Neuronal stem cell (in vitro differentiated cells): ENCODE measurements around the gene TMEM116.

Experiments
- DNase-seq: peaks from one replicate; pipeline ENCODE4 v3.0.0-alpha.2; 2013; ENCODE audit warnings: low spot score
- H2AFZ ChIP-seq: one replicate; pipeline ENCODE4 v1.6.1; 2013; ENCODE audit warnings: mild to moderate bottlenecking, low read length, inconsistent platforms
- H2AK5ac ChIP-seq: 2 replicates; pipeline ENCODE4 v1.6.1; 2013; ENCODE audit warnings: low read depth, mild to moderate bottlenecking, inconsistent platforms, low read length, moderate library complexity, mixed read lengths
- H2BK120ac ChIP-seq: 2 replicates; pipeline ENCODE4 v1.6.1; 2013; ENCODE audit warnings: low read depth, mild to moderate bottlenecking, inconsistent platforms, low read length, moderate library complexity, mixed read lengths
- H2BK12ac ChIP-seq: one replicate; pipeline ENCODE4 v1.6.1; 2013; ENCODE audit warnings: low read length, inconsistent platforms
- H2BK15ac ChIP-seq: 2 replicates; pipeline ENCODE4 v1.6.1; 2013; ENCODE audit warnings: mild to moderate bottlenecking, low read length, inconsistent platforms, mixed read lengths
- H2BK5ac ChIP-seq: one replicate; pipeline ENCODE4 v1.6.1; 2013; ENCODE audit warnings: inconsistent platforms, mild to moderate bottlenecking, low read length, moderate library complexity
- H3K14ac ChIP-seq: one replicate; pipeline ENCODE4 v1.6.1; 2013; ENCODE audit warnings: low read length, inconsistent platforms
- H3K18ac ChIP-seq: 2 replicates; pipeline ENCODE4 v1.6.1; 2013; ENCODE audit warnings: low read length, inconsistent platforms
- H3K23ac ChIP-seq: 2 replicates; pipeline ENCODE4 v1.6.1; 2013; ENCODE audit warnings: low read depth, mild to moderate bottlenecking, mixed read lengths, low read length, inconsistent platforms; ENCODE audit not compliant: poor library complexity
- H3K27ac ChIP-seq: replicated peaks from 3 replicates; pipeline ENCODE4 v1.5.1; 2013; ENCODE audit warnings: low read length, inconsistent platforms
- H3K27me3 ChIP-seq, 3 experiments: 2 replicates each; pipeline ENCODE4 v1.6.1; 2013; ENCODE audit warnings: low read length in 3 of 3, mild to moderate bottlenecking in 2 of 3, inconsistent platforms in 1 of 3, low read depth in 1 of 3, mixed read lengths in 1 of 3, moderate library complexity in 1 of 3; ENCODE audit not compliant: control insufficient read depth in 3 of 3, insufficient read depth in 3 of 3
- H3K36me3 ChIP-seq, 2 donors: replicated peaks in 1 of 2; 2 replicates each; pipeline ENCODE4 v1.6.1; 2013; ENCODE audit warnings: low read length in 2 of 2; ENCODE audit not compliant: control insufficient read depth in 2 of 2, insufficient read depth in 2 of 2
- H3K4ac ChIP-seq: 2 replicates; pipeline ENCODE4 v1.6.1; 2013; ENCODE audit warnings: inconsistent platforms, mild to moderate bottlenecking, low read length, moderate library complexity
- H3K4me1 ChIP-seq, 2 donors: 1 replicate in 1 of 2; 2 replicates in 1 of 2; pipeline ENCODE4 v1.6.1; 2013; ENCODE audit warnings: low read length in 2 of 2, low read depth in 1 of 2; ENCODE audit not compliant: control insufficient read depth in 2 of 2, insufficient read depth in 1 of 2
- H3K4me2 ChIP-seq: one replicate; pipeline ENCODE4 v1.6.1; 2013; ENCODE audit warnings: mild to moderate bottlenecking, low read length, inconsistent platforms; ENCODE audit not compliant: insufficient read depth, poor library complexity, severe bottlenecking
- H3K4me3 ChIP-seq, 2 donors: 2 replicates each; pipeline ENCODE4 v1.5.1; 2013; ENCODE audit warnings: low read length in 2 of 2, mild to moderate bottlenecking in 2 of 2, inconsistent platforms in 1 of 2, moderate library complexity in 1 of 2
- H3K79me1 ChIP-seq: one replicate; pipeline ENCODE4 v1.6.1; 2013; ENCODE audit warnings: low read depth, mild to moderate bottlenecking, inconsistent platforms, low read length, moderate library complexity
- H3K9ac ChIP-seq: one replicate; pipeline ENCODE4 v1.6.1; 2013; ENCODE audit warnings: mild to moderate bottlenecking, low read depth, low read length, inconsistent platforms; ENCODE audit not compliant: poor library complexity
- H3K9me3 ChIP-seq, 2 donors: replicated peaks in 1 of 2; 2 replicates each; pipeline versions ENCODE3 to v1.6.1; 2013; ENCODE audit warnings: low read length in 2 of 2, mild to moderate bottlenecking in 2 of 2, inconsistent platforms in 1 of 2, low read depth in 1 of 2, mixed read lengths in 1 of 2, moderate library complexity in 1 of 2; ENCODE audit not compliant: control insufficient read depth in 2 of 2, insufficient read depth in 1 of 2
- H4K8ac ChIP-seq: one replicate; pipeline ENCODE4 v1.6.1; 2013; ENCODE audit warnings: low read depth, mild to moderate bottlenecking, inconsistent platforms, low read length, moderate library complexity
- H4K91ac ChIP-seq: one replicate; pipeline ENCODE4 v1.6.1; 2013; ENCODE audit warnings: low read length, low read depth, mild to moderate bottlenecking, inconsistent platforms; ENCODE audit not compliant: poor library complexity
- WGBS, 2 donors: extraction: QIAGEN DNeasy Blood & Tissue Kit; methylation state at CpG; one replicate each; pipeline ENCODE4 v1.1.7; 2013; ENCODE audit warnings: missing lambda C conversion rate in 2 of 2, mixed read lengths in 1 of 2; ENCODE audit not compliant: insufficient read length in 2 of 2, insufficient replicate concordance in 1 of 2; ENCODE audit errors: extremely low coverage in 2 of 2; 5-methylcytosine and 5-hydroxymethylcytosine counted together

The TMEM116 gene

GRCh38 chr12:111905502-111905901, 107.5 kb downstream of the TMEM116 start:
- Histone ChIP-seq H3K4me3 (no peak overlapping the region), H3K36me3 (peaks cover 7 to 33% of the 10 kb centered on the region in 2 donors), H2AFZ (no peak overlapping the region), H2AK5ac (no peak overlapping the region), H2BK120ac (no peak overlapping the region), H3K23ac (no peak overlapping the region), H3K27me3 (no peaks in the 10 kb centered on the region), H2BK15ac (no peak overlapping the region), H3K9me3 (peaks cover under 1 to 9% of the 10 kb centered on the region in 2 donors), H3K18ac (no peak overlapping the region), H4K8ac (no peak overlapping the region), H3K79me1 (no peaks in the 10 kb centered on the region), H2BK12ac (no peak overlapping the region), H2BK5ac (no peak overlapping the region), H3K9ac (no peak overlapping the region), H3K4me1 (no peaks in the 10 kb centered on the region), H3K4ac (no peak overlapping the region), H4K91ac (no peak overlapping the region), H3K27ac (no peak overlapping the region), H3K4me2 (no peak overlapping the region), H3K14ac (no peak overlapping the region)
- DNase-seq, result no peak
- WGBS, 2 donors, result no CpG with 5 or more reads among the region's 3 CpGs

GRCh38 chr12:111904446-111904975, 108.5 kb downstream of the TMEM116 start:
- Histone ChIP-seq H2BK120ac (no peak overlapping the region), H2AFZ (no peak overlapping the region), H3K4ac (no peak overlapping the region), H3K79me1 (no peaks in the 10 kb centered on the region), H3K27me3 (no peaks in the 10 kb centered on the region), H3K18ac (no peak overlapping the region), H3K23ac (no peak overlapping the region), H2AK5ac (no peak overlapping the region), H4K91ac (no peak overlapping the region), H3K4me3 (no peak overlapping the region), H3K27ac (no peak overlapping the region), H3K14ac (no peak overlapping the region), H3K4me1 (no peaks in the 10 kb centered on the region), H2BK12ac (no peak overlapping the region), H2BK15ac (no peak overlapping the region), H3K9me3 (peaks cover 6 to 9% of the 10 kb centered on the region in 2 donors), H3K9ac (no peak overlapping the region), H3K4me2 (no peak overlapping the region), H3K36me3 (peaks cover 13 to 40% of the 10 kb centered on the region in 2 donors), H2BK5ac (no peak overlapping the region), H4K8ac (no peak overlapping the region)
- DNase-seq, result no peak

- Histone ChIP-seq H3K9ac (no peak overlapping the region), H2BK12ac (no peak overlapping the region)
Observed at GRCh38 chr12:111901182-111901581, 111.8 kb downstream of the TMEM116 start.

GRCh38 chr12:111894556-111894955, 118.4 kb downstream of the TMEM116 start:
- Histone ChIP-seq H3K4ac (no peak overlapping the region), H3K27ac (no peak overlapping the region), H3K4me1 (no peaks in the 10 kb centered on the region), H4K91ac (no peak overlapping the region), H2BK120ac (no peak overlapping the region), H2AFZ (no peak overlapping the region), H3K9ac (no peak overlapping the region), H3K14ac (no peak overlapping the region), H3K79me1 (no peaks in the 10 kb centered on the region), H3K4me2 (no peak overlapping the region), H2AK5ac (no peak overlapping the region), H4K8ac (no peak overlapping the region), H3K4me3 (no peak overlapping the region), H3K36me3 (peaks cover 26 to 91% of the 10 kb centered on the region in 2 donors), H2BK5ac (no peak overlapping the region), H3K23ac (no peak overlapping the region), H2BK15ac (no peak overlapping the region), H3K9me3 (peaks cover 0 to under 1% of the 10 kb centered on the region in 2 donors), H3K27me3 (no peaks in the 10 kb centered on the region), H2BK12ac (no peak overlapping the region), H3K18ac (no peak overlapping the region)
- WGBS, 2 donors, result no CpG with 5 or more reads among the region's 5 CpGs
- no peak for DNase-seq

More at GRCh38 chr12:111901182-111901581, 111.8 kb downstream of the TMEM116 start:
- Histone ChIP-seq H3K79me1 (no peaks in the 10 kb centered on the region), H3K27me3 (no peaks in the 10 kb centered on the region), H3K9me3 (peaks cover 0 to 9% of the 10 kb centered on the region in 2 donors), H2BK120ac (no peak overlapping the region), H3K14ac (no peak overlapping the region), H3K4me3 (no peak overlapping the region), H3K23ac (no peak overlapping the region), H4K91ac (no peak overlapping the region), H3K4ac (no peak overlapping the region), H3K27ac (no peak overlapping the region), H2AFZ (no peak overlapping the region), H4K8ac (no peak overlapping the region), H2AK5ac (no peak overlapping the region), H3K36me3 (peaks cover 14 to 69% of the 10 kb centered on the region in 2 donors), H3K18ac (no peak overlapping the region), H2BK15ac (no peak overlapping the region), H3K4me1 (no peaks in the 10 kb centered on the region), H2BK5ac (no peak overlapping the region), H3K4me2 (no peak overlapping the region)
- no CpG with 5 or more reads among the region's 4 CpGs for WGBS, 2 donors
- no peak for DNase-seq
